ENCODE data around the gene GLB1L. TPM values are rescaled to one million over a fixed set of nuclear protein-coding genes. Genes with fewer than 3 reads are reported as not detected.

The GLB1L gene
- total and polyA plus RNA-seq, 2 donors from 2014 or later: 19.7 to 20.6 TPM

DNA sequence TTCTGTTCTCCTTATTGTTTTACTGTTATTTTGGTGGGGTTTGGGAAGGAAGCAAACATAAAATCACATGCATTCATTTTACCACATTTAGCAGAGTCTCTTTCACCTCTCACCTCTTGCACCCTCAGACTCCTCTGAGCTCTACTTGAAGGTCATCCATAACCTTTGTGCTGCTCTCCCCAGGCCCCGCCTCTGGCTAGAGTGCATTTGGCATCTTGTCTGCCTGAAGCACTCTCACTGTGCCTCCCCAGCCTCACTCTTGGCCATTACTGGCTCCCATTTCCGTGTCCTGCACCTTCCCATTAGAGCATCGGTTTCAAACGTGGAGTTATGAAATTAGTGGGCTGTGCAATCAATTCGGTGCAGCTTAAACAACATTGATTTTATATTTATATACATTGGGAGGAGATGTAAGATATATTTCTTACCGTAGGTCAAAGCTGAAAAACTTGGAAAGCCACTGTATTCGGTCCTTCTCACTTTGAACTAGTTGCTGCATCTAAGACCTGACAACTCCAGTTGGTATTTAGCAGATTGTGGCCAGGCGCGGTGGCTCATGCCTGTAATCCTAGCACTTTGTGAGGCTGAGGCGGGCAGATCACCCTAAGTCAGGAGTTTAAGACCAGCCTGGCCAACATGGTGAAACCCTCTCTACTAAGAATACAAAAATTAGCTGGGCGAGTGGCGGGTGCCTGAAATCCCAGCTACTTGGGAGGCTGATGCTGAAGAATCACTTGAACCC lies 45.6 kb downstream of the GLB1L start:
- no peak for DNase-seq
- Histone ChIP-seq H3K9ac (ENCODE audit: low read length in 3 of 3) (no peak overlapping the region), H3K9me3 (ENCODE audit: control insufficient read depth in 2 of 3, insufficient read depth in 1 of 3, low read length in 3 of 3) (no peaks in the 10 kb centered on the region), H3K4me1 (ENCODE audit: control insufficient read depth in 2 of 3, insufficient read depth in 2 of 3, low read depth in 1 of 3, low read length in 3 of 3) (no peaks in the 10 kb centered on the region), H3K27ac (ENCODE audit: low read depth in 2 of 2, low read length in 2 of 2) (no peak overlapping the region), H3K27me3 (ENCODE audit: control insufficient read depth, insufficient read depth, low read length) (no peaks in the 10 kb centered on the region), H3K4me3 (ENCODE audit: low read length in 3 of 3) (no peak overlapping the region), H3K36me3 (ENCODE audit: control insufficient read depth in 2 of 3, insufficient read depth in 3 of 3, low read length in 3 of 3) (no peaks in the 10 kb centered on the region)
- TF ChIP-seq, protein P1, sequence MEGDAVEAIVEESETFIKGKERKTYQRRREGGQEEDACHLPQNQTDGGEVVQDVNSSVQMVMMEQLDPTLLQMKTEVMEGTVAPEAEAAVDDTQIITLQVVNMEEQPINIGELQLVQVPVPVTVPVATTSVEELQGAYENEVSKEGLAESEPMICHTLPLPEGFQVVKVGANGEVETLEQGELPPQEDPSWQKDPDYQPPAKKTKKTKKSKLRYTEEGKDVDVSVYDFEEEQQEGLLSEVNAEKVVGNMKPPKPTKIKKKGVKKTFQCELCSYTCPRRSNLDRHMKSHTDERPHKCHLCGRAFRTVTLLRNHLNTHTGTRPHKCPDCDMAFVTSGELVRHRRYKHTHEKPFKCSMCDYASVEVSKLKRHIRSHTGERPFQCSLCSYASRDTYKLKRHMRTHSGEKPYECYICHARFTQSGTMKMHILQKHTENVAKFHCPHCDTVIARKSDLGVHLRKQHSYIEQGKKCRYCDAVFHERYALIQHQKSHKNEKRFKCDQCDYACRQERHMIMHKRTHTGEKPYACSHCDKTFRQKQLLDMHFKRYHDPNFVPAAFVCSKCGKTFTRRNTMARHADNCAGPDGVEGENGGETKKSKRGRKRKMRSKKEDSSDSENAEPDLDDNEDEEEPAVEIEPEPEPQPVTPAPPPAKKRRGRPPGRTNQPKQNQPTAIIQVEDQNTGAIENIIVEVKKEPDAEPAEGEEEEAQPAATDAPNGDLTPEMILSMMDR (IDR thresholded peaks at IDR 0.05; ENCODE audit: borderline replicate concordance, extremely low read depth, insufficient read depth): no peak
- FAIRE-seq: no peak
- intact Hi-C loops (cut with DNase I): no loop called here

DNA sequence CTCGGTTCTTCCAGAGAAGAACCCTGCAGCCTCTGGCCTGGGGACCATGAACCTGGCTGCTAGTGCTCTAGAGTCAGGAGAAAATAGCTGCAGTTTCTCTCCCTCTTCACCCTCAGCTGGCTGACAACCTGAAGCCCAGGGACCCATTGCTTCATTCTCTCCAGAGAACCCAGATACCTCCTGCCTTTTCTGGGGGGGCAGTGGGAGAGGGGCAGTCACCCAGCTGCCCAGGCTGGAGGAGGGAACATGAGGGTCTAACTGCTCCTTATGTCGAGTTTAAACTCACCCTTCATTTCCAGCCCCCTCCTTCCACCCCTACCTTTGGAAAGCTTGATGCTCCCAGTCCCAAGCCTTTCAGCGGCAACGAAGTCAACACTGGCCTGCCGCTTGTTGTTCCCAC lies 46.3 kb downstream of the GLB1L start:
- FAIRE-seq (no peak), DNase-seq (no peak)
- no peak overlapping the region for H3K9ac ChIP-seq (ENCODE audit: low read length in 3 of 3)
- intact Hi-C loops (cut with DNase I): no loop called here
- no peaks in the 10 kb centered on the region for H3K9me3 ChIP-seq (ENCODE audit: control insufficient read depth in 2 of 3, insufficient read depth in 1 of 3, low read length in 3 of 3)
- H3K36me3 ChIP-seq (ENCODE audit: control insufficient read depth in 2 of 3, insufficient read depth in 3 of 3, low read length in 3 of 3): no peaks in the 10 kb centered on the region
- H3K4me1 ChIP-seq (ENCODE audit: control insufficient read depth in 2 of 3, insufficient read depth in 2 of 3, low read depth in 1 of 3, low read length in 3 of 3): no peaks in the 10 kb centered on the region
- H3K4me3 ChIP-seq (ENCODE audit: low read length in 3 of 3): no peak overlapping the region
- TF ChIP-seq, protein P1 (IDR thresholded peaks at IDR 0.05; ENCODE audit: borderline replicate concordance, extremely low read depth, insufficient read depth): no peak
- no peaks in the 10 kb centered on the region for H3K27me3 ChIP-seq (ENCODE audit: control insufficient read depth, insufficient read depth, low read length)
- H3K27ac ChIP-seq (ENCODE audit: low read depth in 2 of 2, low read length in 2 of 2): no peak overlapping the region

DNA sequence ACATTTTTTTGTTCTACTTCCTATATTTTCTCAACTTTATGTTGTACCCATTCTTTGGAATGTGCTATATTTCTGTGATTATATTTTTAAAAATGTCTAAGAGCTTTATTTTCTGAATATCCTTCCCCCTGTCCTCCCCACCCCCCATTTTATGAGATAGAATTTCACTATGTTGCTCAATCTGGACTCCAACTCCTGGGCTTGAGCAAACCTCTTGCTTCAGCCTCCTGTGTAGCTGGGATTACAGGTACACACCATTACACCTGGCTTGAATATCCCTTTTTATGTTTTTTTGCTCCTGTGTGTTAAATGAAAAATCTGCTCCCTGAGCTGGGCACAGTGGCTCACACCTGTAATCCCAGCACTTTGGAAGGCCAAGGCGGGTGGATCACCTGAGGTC lies 47.9 kb downstream of the GLB1L start:
- FAIRE-seq (no peak), DNase-seq (no peak)
- Histone ChIP-seq H3K27me3 (ENCODE audit: control insufficient read depth, insufficient read depth, low read length) (no peaks in the 10 kb centered on the region), H3K27ac (ENCODE audit: low read depth in 2 of 2, low read length in 2 of 2) (no peak overlapping the region), H3K9ac (ENCODE audit: low read length in 3 of 3) (no peak overlapping the region), H3K4me1 (ENCODE audit: control insufficient read depth in 2 of 3, insufficient read depth in 2 of 3, low read depth in 1 of 3, low read length in 3 of 3) (no peaks in the 10 kb centered on the region), H3K9me3 (ENCODE audit: control insufficient read depth in 2 of 3, insufficient read depth in 1 of 3, low read length in 3 of 3) (no peaks in the 10 kb centered on the region), H3K36me3 (ENCODE audit: control insufficient read depth in 2 of 3, insufficient read depth in 3 of 3, low read length in 3 of 3) (no peaks in the 10 kb centered on the region), H3K4me3 (ENCODE audit: low read length in 3 of 3) (no peak overlapping the region)
- intact Hi-C loops (cut with DNase I): no loop called here
- TF ChIP-seq, protein P1 (IDR thresholded peaks at IDR 0.05; ENCODE audit: borderline replicate concordance, extremely low read depth, insufficient read depth): no peak
